Inferior parietal cortex (tissue), 1 donor: ENCODE data around the gene THRB.

Experiments used
- DNase-seq: peaks from one replicate; pipeline ENCODE4 v3.0.0-alpha.2; 2016; ENCODE audit errors: extremely low spot score

Gene THRB

DNA sequence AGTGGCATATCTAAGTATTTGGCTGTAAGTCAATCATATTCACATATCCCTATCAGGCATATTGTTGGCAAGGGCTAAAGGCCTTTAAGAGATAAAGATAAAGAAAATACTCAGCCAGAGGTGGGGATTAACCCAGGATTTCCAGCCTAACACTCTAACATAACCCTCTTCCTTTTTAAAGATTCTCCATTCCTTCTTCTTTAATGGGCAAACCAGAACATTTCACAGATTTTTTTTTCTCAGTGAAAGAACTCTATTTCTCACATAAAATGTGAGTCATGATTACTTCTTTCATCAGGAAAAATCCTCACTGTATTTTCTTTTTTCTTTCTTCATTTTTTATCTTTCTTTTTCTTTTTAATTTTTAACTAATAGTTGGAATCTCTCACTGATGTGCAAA is 349.2 kb downstream of the THRB start:
- no peak for DNase-seq

DNA sequence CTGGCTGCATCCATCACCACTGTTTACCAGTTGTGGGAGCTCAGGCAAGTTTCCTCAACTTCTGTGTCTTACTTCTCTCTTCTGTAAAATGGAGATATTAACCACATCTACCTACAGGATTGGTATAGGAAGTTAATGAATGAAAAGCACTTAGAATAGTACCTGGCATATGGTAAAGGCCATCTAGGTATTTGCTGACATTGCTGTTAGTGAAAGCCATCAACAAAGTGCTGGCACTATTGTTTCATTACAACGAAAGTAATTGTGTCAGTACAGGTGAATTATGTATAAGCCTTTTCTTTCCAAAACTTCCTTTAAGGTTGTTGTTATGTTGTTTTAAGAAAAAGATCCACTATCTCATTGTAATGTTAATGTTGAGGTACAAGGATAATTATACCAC is 352.5 kb downstream of the THRB start:
- DNase-seq = no peak

DNA sequence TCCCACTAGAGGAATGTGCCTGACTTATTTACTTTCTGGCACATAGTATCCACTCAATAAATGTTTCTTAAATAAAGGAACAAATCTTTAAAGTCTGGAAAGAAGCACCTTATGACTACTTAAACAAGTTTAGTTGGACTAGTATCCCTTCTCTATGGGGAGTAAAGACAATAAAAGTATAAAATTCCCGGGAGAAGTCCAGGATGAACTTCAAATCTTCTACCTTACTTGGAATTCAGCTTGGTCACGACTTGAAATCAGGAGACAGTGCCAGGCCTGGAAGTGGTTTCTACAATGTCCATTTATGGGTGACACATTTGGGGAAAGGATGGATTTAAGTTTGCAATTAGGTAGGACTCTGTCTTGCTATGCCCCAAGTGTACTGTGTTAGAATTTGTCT is 353.1 kb downstream of the THRB start:
- DNase-seq = no peak

DNA sequence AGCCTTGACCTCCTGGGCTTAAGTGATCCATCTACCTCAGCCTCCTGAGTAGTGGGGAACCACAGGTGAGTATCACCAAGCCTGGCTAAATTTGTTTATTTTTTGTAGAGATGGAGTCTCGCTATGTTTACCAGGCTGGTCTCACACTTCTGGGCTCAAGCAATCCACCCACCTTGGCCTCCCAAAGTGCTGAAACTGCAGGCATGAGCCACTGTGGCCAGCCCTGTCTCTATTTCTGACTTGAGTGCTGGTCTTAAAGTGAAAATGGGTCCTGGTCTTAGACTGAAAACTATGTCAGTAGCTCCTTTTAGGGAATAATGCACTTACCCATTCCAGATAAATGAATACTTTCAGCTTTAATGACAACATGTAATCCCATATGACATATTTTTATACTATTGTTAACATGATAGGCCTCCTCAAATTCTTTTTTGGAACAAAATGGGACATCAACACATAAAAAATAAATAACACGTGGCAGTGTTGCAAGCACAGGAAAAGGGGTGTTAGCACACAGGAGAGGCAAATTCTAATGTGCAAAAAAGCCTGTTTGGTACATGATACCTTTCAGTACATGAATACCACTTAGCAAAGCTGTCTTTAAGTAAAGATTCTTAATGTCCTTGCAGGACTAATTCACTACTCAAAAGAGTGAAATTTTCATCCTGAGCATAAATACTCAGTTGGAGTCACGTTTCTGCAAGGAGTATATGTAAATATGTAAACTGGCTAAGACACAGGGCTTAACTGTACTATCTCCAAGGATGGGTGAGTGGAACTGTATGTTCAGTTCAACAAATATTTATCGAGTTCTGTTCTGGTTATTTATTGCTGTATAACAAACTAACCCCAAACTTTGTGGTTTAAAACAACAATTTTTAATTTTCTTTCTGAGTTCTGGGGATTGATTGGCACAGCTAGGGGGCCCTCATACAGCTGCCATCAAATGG is 354.9 kb downstream of the THRB start:
- no peak for DNase-seq

DNA sequence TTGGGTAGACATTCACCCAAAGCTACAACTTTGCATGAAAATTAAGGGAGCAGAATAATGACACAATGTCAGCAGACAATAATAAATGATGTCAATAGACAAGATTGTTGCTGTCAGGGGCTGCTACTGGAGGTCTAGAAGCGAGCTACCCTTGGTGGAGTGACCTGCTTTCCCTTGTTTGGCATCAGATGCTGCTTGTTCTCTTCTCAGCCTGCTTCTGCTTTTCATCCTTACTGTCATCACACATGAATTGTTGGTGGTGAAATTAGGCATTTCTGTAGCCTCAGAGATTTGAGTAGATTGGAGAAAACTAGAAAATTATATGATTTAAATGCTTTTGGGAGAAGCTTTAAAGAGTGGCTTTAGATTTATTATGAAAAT is 355.8 kb downstream of the THRB start:
- no peak for DNase-seq

DNA sequence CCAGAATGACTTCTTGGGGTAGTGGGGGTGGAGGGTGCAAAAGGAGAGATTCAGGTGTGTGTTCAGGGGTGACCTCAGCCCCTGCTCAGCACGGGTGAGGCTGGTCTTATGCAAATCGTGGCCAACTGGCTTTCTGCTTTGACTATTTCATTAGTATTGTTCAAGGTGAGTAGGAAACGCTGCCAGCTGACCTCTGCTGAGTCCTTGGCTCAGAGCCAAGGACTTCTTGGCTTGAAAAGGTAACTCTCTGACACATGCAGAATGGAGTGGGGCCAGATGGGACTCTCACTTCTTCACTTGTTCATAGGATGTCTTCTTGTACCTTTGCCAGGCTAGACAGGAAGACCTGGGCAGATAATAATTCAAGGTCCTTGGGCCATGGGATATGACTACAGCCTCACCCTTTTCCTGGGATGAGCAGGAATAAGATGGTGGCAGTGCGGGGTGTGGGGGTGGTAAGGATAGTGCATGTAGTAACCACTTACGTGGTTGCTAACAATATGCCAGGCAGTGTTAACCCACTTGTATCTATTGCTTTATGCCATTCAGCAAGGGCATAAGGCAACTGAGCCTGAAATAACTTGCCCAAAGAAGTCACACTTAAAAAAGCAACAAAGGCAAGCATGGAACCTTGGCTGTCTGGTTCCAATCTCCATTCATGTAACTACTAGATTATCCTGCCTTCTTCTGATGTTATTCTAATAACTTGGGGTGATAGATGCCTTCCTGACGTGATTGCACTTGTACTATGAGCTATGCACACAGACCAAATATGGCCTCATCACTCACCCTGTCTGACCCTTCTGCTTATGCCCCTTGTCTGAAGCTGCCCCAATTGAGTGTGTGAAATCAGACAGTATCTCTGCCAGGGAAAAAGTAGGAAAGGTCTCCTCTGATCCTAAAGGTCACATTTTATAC is 356.4 kb downstream of the THRB start:
- DNase-seq = no peak

DNA sequence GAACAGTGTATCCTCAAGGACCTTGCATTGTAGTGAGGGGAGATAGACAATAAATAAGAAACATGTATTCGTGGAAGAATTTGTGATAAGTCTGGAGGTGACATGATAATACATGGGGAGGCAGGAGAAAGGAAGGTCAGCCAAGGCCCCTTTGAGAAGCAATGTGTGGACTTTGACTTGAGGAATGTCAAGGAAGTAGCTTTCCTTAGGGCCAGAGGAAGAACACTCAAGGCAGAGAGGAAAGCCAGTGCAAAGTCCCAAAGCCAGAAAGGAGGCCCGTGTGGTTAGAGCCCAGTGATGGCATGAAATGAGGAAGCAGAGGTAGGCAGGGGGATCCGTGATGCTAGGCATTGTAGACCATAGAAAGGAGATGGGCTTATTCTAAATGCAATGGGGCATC is 357.3 kb downstream of the THRB start:
- DNase-seq = no peak

DNA sequence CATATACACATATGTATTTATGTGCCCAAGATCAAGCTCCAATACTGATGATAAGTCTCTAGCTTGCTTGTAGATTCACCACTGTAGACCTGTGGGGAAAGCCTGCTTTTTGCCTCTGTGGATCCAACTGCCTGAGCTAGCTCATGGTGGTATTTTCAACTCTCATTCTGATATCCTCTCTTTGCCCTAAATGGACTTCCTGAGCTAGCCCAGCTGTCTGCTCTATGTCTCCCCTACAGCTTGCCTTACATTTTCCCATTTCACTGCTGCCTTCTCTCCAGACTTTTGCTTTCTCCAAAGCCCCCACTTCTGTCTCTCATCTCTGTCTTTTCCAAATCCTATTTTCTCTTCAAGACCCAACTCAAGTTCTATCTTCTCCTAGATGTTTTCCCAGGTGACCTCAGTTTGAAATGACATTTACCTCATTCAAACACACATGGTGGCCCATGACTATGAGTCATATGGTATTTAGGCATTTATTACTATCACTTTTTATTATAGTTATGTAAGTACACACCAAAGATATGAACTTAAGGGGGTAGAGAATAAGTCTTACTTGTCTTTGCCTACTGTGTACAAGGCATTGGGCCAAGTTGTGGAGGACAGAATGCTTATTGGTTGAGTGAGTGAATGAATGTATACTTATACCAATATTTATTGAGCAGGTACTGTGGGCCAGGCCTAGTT is 357.9 kb downstream of the THRB start:
- DNase-seq = no peak

DNA sequence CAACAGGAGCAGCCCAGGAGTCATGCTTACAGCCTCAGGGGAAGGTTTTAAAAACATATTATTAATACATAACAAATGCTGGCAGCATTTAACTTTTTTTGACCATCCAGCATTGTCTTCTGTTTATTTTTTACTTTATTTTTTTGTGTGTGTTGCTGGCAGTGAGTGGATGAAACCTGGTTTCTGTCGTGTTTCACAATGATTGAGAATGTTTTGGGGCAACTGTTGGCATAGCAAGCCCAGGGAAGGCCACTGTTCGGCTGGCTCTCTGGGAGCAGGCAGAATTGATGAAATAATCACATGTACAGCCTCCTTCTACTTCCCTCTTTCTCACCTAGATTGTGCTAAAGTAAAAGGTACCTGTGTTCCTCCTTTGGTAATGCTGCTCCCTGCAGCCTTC is 359.4 kb downstream of the THRB start:
- DNase-seq = no peak

DNA sequence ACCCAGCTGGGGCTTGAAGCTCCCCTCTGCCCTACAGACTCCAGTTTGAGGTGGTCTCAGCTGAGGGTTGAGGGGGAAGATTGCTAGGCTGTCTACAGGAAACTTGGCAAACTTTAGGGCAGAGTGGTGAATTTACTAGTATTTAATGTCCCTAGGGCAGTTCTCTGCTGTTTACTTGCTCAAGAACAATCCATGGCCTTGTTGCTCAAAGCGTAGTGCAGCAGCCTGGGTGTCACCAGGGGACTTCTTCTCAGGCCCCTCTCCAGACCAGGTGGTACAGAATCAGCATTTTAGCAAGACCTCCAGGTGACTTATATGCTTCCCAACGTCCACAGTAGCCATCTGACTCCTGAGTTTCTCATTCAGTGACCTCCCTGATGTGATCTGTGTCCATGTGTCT is 360.7 kb downstream of the THRB start:
- DNase-seq = no peak

DNA sequence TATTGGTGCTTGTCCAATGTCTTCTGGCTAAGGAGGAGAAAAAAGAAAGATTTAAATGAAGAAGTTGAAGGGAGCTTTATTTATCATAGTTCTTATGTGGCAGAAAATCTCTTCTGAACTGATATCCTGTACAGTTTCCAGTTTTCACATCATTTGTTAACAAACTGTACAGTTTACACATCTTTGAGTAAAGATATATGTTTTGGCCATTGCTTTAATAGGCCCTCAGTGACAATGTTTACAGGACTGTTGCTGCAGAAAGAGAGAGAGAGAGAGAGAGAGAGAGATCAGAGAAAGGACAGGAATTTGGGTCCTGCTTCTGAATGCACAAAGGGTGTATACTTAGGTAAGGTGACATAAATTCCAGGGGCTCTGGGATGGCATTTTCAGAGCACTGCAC is 361.2 kb downstream of the THRB start:
- no peak for DNase-seq

DNA sequence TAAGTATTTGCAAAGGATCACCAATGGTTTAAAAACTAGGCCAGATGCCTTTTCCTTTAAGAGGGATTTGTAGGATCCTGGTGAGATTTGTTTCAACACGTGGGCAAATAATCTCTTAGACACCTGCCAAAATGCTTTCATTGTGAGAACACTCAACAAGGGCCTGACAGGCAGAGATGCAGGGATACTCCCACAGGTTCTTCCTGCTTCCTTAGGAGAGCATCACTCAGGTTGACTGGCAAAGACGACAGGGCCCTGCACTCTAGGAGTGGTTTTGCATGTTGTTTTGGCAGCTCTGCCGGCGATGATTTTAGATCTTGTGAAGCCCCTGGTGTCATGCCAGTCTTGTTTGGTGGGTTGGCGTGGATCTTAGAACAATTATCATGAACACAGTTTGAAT is 365.1 kb downstream of the THRB start:
- DNase-seq = no peak

DNA sequence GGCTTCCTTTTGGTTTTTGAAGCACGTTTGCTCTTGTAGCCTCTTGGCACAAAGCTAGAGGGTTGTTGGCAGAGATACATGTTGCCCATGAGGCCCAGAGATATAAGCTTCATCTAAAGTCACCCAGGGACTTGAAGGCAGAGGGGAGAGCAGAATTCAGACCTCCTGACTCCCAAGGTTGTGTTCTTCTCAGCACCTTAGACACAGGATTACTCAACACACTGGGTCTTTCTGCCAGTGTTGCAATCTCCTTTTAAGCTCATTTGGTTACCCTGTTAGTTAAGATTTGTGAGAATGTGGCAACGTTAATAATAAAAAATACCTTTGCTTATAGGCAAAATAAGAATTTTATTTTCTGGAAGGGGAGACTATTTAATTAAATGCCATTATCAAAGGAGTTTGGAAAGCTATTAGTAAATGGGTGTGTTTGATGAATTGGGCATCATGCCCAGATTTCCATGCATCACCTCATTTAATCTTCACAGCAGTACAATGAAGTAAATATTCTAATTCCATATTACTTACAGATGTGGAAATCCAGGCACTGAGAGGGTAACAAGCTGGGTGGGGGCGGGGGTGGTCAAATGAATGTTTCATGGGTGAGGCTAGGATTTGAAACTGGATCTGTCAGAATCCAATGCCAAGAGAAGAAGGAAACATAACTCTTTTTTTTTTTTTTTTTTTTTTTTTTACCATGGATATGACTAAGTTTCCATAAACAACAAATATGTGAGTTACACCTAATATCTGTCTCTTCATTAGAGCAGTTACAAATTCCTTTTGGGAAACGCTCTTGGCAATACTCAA is 366.2 kb downstream of the THRB start:
- no peak for DNase-seq

DNA sequence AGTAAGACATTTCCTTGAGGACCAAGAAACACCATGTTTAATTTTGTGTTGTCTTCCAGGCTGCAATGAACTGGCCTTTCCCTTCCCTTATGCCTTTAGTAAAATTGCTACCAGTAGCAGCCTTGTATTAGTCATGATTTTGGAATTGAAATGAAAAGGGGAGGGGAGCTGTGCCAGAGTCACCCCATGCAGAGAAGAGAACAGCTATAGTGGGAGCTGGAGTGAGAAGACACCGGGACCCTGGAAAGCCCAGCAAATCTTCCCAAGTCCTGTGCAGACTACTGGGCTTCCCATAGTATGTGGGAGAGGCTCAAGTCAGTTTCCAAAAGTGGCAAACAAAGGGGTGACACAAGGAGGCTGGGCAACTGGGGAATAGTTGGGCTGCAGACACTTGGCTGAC is 371.1 kb downstream of the THRB start:
- DNase-seq = no peak

DNA sequence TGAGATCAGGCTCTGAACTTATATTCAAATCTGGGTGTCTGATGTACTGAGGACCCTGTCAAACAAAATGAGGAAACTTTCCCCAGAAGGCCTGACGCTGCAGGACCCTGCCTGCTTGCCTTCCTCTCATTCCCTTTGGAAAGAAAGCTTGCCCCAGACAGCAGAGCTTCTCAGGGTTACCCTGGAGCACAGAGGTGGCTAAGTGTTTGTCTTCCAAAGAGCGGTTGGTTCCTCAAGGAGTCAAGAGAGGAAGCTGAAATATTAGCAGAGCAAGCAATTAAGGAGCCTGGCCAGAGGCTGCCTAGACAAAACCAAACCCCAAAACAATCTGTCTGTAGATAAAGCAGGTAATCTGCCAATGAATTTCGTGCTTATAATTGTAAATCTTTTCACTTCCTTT is 374.2 kb downstream of the THRB start:
- no peak for DNase-seq

DNA sequence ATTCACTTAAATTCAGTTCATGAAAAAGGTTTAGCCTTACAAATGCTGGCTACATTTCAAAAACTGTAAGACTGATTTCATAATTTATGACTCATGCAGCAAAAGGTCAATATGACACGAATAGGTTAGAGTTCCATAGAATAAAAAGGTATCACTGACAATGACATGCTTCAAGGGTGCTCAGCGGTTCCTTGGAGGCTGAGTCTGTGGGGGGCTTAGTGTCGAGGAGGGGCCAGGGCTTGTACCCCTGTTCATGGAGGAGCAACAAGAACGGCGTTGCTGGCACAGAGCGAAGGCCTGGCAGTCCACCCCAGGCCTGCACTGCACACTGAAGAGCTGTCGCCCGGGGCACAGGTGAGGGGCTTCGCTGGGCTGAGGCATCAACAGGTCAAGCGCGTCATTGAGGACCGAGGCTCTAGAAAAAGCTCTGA is 375.3 kb downstream of the THRB start:
- no peak for DNase-seq

DNA sequence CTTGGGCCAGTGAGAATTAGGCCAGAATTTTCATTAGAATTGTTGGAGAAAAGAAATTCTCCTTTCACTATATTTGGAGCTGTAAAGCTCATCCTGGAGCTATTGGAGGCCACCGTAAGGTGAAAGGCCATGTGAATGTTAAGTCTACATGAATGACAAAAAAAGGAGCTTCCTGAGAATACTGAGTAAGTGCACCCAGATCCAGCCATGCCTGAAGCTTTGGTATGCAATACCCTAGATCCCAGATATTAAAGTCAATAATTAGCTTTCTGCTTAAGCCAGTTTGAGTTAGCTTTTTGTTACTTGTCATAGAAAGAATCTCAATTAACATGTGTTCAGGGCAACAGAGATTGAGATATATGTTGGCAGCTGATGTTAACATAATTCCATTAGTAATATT is 377.1 kb downstream of the THRB start:
- DNase-seq = no peak

DNA sequence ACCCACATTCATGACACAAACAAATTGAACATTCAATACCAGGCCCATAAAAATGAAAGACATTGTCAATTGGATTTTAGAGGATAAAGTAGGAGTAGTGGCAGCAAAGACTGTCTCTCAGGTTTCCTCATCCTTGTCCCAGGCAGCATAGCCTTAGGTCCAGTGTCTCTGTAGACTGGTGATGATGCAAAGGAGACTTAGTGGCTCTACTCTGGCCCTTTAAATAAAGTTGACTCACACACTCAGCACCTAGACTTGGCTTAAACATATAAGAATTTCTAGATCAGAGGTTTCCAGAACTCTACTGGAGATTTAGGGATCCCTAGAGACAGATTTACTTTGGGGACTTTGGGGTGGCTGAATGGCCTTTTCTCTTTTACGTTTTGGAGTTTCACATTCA is 382.9 kb downstream of the THRB start:
- DNase-seq = no peak

DNA sequence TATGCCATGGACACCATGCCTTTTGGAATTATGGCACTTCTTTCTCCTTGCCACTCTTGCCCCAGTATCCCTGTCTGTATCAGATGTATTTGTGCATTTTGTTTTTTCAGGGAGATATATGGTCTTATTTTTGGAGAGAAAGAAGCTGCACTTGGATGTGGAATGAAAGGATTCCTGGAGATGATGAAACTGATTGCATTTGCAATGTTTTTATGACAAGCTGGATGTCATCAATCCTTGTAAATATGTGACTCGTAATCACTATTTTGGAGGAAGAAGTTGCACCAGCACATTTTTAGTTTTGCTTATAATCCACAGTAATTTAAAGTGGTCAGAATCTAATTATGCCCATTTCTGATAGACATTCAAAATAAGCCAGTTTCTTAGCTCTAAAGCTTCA is 384.6 kb downstream of the THRB start:
- DNase-seq = no peak

DNA sequence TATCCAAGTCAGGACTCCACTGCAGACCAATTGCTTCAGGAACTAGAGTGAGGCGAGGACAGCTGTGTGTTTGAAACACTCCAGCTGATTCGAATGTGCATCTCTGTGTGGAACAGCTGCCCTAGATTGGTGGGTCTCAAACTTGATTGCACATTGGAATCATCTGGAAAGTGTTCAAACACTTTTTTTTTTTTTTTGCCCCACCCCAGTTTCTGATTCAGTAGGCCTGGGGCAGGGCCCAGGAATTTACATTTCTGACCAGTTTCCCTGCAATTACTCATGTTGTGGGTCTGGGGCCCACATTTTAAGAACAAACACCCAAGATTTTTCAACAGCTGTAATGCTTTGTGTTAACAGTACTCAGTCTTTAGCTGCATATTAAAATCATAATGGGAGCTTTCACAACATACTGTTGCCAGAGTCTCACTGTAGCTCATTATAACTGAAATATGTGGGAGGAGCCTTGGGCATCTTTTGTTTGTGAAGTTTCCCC is 392.9 kb downstream of the THRB start:
- DNase-seq = no peak

DNA sequence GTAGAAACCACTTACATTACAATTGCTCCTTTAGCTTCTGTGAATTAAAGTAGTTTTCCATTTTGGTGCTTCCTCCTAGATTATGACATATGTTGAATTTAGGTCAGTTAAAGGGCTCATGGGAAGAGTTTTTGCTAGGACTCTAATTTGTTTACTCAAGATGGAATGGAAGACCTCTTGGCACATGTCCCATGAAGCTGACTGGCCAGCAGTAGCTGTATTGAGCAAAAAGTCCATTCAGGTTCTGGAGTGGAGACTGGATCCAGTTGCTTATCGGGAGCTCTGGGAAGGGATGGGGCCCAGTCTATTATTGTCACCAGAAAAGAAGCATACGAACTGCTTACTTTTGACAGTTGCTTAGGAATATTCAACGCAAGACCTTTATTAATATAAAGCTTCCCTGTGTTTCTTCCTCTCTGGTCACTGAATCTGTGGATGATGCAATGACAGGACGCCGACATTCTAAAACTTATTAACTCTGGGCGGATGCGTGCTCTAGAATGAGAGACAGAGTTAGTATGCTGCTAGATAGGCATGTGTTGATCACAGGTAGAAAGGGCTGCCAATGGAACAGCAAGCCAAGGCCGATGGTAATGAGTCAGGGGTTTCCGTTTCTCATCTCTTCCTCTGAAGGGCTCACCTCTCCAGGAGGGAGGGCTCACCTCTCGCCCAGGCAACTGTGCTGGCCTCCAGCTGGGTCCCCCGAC is 393.8 kb downstream of the THRB start:
- DNase-seq = no peak
